Amygdala (tissue), 56 donors: ENCODE data around the gene CCDC106.

ENCODE experiments used
- DNase-seq, 56 donors: peaks; one replicate each; lab custom pipeline; 2025; lab: John Stamatoyannopoulos, UW

CCDC106 gene

GRCh38 chr19:55613930-55614710 is 33.9 kb upstream of the CCDC106 start:
- no peak for DNase-seq

GRCh38 chr19:55614711-55615542 is 33.1 kb upstream of the CCDC106 start:
- no peak for DNase-seq

GRCh38 chr19:55615543-55616394 is 32.2 kb upstream of the CCDC106 start:
- no peak for DNase-seq

- no peak for DNase-seq
These were observed 31.6 kb upstream of the CCDC106 start for GRCh38 chr19:55616395-55616875.

GRCh38 chr19:55617426-55617825 is 30.6 kb upstream of the CCDC106 start:
- no peak for DNase-seq

- no peak for DNase-seq
These were observed 29.6 kb upstream of the CCDC106 start for GRCh38 chr19:55618426-55618825.

GRCh38 chr19:55619286-55619685 is 28.7 kb upstream of the CCDC106 start:
- no peak for DNase-seq

GRCh38 chr19:55620410-55621204 is 27.4 kb upstream of the CCDC106 start:
- DNase-seq = no peak

GRCh38 chr19:55621205-55621672 is 26.8 kb upstream of the CCDC106 start:
- no peak for DNase-seq

GRCh38 chr19:55621673-55622231 is 26.3 kb upstream of the CCDC106 start:
- no peak for DNase-seq

- DNase-seq = no peak
These were observed 25.6 kb upstream of the CCDC106 start for GRCh38 chr19:55622242-55622969.

- no peak for DNase-seq
These were observed 24.9 kb upstream of the CCDC106 start for GRCh38 chr19:55623130-55623529.

GRCh38 chr19:55623561-55623960 is 24.5 kb upstream of the CCDC106 start:
- no peak for DNase-seq

GRCh38 chr19:55624109-55625003 is 23.7 kb upstream of the CCDC106 start, which contains the start of gene ZNF784:
ZNF784 (minus strand) TSS chr19:55624566; CDS start chr19:55624561, 5 bp downstream.
- peak; percentile 26 to 97 (median 89) for DNase-seq

GRCh38 chr19:55625004-55625326 is 23.0 kb upstream of the CCDC106 start:
- no peak for DNase-seq

GRCh38 chr19:55626350-55626749 is 21.7 kb upstream of the CCDC106 start:
- DNase-seq = no peak

GRCh38 chr19:55632463-55632834 is 15.6 kb upstream of the CCDC106 start:
- peak in 53 of 56 donors; percentile 7 to 96 (median 63) for DNase-seq

GRCh38 chr19:55633861-55634260 is 14.2 kb upstream of the CCDC106 start:
- DNase-seq = no peak
